GM18868 (cell line): ENCODE data around the gene USH2A.
"Not testable (repeated sequence)": the region's sequence is repeated elsewhere in the genome, so short reads cannot be mapped to it uniquely, and the experiment has no call there.

Experiments used
- ATAC-seq: cut with Tn5 transposase; IDR thresholded peaks from one replicate; pipeline ENCODE4 v1.9.1; 2021; ENCODE audit warnings: mild to moderate bottlenecking, moderate library complexity; ENCODE audit not compliant: unreplicated experiment

USH2A gene

DNA sequence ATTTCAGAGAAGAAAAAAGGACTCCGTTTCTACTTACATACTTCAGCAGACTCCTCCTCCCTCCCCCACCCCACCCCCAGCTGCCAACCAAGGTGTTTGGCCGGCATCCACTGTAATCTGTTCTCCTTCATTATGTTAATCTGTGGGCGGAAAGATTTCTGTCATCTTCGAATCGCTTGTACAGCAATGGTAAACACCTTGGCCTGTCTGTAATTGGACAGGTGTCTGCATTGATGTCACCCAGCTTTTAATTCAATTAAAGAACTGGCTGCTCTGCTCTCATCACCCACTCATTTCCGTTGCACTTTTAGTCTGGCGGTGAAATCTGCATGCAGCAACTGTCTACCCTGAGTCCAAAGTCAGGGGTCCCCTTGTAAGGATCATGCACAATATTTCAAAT is 368.6 kb downstream of the USH2A start:
- ATAC-seq = no peak

GRCh38 chr1:216051071-216051470 is 372.2 kb downstream of the USH2A start:
- no peak for ATAC-seq

DNA sequence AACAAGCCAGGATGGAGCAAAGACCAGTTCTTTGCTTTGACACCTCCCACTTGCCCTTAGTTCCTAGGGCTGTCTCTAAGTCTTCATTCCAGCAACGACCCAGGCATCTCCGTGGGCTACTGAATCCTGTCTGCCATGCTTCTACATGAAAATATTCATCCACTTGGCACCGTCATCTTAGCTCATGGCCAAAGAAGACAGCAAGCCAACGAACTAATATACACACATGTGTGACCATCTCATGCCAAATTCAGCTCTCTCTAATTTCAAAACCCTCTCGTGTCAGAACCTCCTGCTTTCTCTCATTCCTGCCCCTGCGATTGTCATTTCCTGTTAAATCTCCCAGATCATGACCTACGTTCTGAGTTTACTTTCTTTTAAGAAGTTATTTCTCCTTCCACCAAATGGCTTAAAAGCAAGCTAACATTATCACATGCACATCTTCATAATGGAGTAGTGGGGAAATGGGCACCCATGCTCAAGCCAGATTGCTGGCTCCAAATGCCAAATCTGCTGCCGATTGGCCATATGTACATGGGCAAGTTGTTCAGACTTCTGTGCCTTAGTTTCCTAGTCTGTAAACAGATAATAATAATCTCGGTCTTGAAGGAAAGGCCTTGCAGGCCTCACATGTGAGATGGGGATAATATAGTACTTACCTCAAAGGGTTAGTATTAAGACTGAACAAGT is 373.4 kb downstream of the USH2A start:
- ATAC-seq = no peak

DNA sequence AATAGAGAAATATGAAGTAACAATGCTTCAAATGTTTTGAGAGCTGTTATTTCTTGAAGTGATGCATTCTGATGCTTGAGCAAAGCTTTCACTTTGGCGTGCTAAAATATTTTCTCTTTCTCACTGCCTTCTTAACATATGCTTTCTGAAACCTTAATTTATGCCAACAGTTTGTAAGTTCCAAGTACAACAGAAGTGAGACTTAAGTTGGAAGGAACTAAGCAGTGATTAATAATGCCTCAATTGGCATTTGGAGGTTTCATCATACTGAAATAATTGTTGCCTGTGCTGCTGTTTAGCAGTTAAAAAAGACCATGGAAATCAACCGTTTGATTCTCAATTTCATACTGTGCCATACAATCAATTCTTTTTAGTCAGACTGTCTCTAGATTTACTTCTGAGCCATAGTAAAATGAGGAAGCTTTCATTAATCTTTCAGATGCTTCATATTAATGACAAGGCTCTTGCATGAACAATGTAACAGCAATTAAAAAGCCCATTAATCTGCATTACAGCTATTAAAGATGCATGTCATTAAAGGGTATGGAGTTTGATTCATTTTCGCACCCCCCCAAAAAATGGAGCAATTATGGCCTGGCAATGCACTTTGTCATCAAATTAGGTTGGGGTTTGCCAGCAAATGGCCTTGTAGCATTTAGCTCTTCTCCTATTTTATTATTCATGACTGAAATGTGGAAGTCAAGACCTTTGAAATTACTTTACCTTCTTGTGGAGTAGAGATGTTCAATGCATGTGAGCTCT is 375.3 kb downstream of the USH2A start:
- ATAC-seq = no peak

GRCh38 chr1:216046336-216046735 is 376.9 kb downstream of the USH2A start:
- no peak for ATAC-seq

DNA sequence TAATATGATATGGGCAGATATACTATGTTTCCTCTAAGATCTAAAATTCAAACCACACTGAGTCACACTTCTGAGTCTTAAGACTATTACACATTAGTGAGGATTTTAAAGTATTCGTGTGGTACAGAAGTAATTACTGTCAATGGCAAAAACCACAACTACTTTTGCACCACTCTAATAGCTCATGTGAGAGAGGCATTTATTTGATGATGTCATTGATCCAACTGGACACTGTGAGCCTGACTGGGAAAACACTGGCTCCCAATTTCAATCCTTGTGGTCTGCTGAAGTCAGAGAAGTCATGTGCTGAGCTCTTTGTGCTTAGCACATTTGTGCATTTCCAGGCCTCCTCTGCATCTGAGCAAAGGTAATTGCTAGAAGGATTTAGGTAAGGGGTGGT is 377.8 kb downstream of the USH2A start:
- ATAC-seq = no peak

DNA sequence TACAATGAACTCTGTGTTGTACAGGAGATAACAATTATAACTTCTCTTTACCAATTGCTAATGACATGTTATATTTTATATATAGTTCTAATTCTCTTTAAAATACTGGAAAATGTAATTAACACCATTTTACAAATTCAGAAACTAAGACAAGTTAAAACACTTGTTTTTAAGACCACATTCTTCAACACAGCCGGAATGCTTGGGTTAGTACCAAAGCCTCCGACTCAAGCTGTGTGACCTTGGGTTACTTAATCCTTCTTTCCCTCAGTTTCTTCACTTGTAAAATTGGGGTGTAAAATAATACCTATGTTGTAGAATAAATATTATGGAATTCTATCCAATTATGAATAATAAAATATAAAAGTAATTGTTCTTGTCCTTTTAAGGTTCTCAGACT is 378.7 kb downstream of the USH2A start:
- no peak for ATAC-seq

DNA sequence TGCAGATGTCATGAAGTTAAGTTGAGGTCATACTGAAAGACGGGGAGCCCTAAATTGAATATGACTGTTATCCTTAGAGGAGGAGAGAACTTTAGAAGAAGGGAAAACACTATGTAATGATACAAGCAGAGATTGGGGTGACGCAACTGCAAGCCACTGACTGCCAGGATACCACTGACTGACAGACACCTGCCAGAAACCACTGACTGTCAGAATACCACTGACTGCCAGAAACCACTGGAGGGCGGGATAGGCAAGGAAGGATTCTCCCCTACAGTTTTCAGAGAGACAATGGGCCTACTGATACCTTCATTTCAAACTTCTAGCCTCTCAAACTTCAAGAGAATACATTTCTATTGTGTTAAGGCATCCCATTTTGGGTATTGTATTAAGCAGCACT is 388.7 kb downstream of the USH2A start:
- ATAC-seq = peak; percentile 44

GRCh38 chr1:216032961-216033614 is 390.2 kb downstream of the USH2A start:
- ATAC-seq = no peak

DNA sequence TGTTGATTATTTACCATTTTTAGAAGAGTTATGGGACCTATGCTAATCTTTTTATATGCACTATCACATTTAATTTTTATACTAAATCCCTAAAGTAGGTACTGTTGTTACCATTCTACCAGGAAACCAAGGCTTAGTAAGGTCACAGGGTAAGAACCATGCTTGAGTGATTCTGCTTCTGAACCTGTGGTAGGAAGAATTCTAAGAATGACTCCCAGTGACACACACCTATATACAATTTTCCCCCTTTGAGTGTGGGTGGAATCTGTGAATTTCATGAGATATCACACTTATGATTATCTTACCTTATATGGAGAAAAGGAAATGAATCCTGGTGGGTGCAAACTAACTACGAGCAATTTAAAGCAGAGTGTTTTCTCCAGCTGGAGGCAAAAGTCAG is 391.0 kb downstream of the USH2A start:
- no peak for ATAC-seq

DNA sequence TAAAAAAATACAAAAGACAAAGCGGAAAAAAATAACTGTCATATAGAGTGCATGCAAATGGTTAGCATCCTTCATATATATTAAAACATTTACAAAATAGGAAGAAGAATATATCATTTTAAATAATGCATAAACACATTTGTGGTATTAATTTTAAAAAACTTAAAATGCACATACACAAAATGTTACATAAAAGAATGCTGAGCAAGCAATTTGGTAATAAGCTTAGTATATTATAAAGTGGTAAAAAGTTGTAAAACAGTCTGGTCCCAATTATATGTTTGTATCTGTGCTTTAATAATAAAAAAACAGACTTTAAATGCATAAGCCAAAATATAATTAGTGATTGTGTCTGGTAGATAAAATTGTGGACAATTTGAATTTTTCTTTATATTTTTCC is 394.6 kb downstream of the USH2A start:
- ATAC-seq = no peak

GRCh38 chr1:216024546-216024945 is 398.7 kb downstream of the USH2A start:
- ATAC-seq = no peak

DNA sequence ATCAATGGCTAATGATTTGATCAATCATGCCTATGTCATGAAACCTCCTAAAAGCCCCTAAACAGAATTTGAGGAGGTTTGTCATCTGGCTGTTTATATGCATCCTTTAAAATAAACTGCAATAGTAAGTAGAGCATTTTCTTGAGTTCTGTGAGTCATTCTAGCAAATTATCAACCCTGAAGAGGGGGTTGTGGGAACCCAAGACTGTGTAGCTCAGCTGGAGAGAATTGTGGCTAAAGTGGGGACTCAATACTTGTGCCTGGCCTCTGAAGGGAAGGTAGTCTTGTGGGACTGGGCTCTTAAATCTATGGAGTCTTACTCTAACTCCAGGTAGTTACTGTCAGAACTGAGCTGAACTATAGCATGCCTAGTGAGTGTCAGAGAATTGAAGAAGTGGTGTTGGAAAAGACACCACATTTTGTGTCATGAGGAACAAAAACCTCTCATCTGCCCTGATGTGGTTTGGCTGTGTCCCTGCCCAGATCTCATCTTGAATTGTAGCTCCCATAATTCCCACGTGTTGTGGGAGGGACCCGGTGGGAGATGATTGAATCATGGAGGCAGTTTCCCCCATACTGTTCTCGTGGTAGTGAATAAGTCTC is 402.4 kb downstream of the USH2A start:
- ATAC-seq = no peak

GRCh38 chr1:216015116-216015515 is 408.1 kb downstream of the USH2A start:
- ATAC-seq = no peak

DNA sequence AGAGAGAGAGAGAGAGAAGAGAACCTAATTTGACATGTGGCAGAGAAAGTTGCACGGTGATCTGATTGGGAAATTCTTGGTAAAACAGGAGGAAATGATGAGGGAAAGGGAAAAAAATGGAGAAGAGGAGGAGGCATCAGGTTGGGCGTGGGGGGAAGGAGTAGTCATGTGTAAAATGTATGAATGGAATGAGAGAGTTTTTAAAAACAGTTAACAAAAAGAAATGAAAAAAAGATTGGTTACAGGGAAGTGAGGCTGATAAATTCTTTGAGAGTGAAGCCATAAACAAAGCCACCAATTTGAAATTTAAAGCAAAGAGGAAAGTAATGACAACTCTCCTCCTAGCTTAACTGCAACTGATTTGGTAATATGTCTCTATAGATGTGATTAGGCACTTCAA is 409.2 kb downstream of the USH2A start:
- no peak for ATAC-seq

DNA sequence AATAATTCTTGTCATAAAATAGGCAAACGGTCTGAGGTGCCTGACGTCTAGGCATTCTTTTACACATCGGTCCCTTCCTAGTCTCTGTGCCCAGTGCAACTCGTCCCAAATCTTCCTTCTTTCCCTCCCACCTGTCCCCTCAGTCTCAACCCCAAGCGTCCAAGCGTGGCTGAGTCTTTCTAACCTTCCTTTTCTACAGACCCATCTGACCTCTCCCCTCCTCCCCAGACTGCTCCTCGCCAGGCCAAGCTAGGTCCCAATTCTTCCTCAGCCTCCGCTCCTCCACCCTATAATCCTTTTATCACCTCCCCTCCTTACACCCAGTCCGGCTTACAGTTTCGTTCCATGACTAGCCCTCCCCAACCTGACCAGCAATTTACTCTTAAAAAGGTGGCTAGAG is 413.8 kb downstream of the USH2A start:
- ATAC-seq = not testable (repeated sequence)

- ATAC-seq = peak; percentile 100
Measured at GRCh38 chr1:216005916-216006315, 417.3 kb downstream of the USH2A start.

DNA sequence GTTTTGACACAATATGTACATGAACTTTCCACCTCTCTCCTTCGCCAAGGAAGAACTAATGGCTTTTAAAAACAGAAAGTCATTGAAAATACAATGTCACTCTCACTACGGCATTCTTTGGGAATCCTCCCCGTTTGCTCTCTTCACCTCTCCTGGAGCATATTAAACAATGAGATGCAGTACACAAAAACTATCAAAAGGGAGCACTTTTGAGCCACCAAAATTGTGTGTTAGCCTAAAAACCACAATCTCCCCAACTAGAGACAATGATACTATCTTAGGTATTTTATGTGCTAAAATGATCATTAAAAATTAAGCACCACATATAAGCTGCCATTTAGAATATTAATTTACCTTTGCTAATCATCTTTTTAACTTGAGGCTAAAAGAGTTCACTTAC is 430.6 kb downstream of the USH2A start:
- peak; percentile 77 for ATAC-seq

DNA sequence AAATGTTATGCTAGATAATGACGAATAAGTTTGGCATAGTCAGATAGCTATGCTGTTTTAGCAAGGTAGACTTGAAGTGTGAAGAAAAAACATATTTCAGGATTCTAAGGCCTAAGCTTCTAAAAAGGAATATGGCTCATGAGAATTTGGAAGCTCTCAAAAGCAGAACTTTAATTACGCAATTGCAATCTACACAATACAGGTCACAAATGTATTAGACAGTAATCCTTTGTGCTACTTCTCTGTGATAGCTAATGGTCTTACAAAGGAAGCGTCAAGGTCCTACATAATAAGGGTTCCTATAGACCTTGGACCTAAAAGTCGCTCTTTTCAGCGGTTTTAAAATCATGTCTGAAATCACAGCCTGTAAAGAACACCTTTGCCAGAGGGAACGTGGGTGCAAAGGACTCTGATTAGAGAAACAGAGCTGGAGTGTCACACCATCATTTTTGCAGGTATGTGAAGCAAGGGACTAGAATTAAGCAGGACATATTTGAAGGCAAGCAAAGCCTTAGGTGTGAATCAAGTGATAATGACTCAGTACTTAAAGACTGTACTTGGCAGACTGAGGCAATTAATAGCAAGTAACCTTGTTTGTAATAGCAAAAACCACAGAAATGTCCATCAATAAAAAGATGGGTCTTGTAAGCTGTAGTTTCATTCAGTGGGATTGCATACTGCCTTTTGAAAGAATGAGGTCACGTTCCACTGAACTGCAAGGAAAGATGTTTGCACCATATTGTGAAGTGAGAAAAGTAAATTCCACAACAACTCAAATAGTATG is 436.0 kb downstream of the USH2A start:
- no peak for ATAC-seq

DNA sequence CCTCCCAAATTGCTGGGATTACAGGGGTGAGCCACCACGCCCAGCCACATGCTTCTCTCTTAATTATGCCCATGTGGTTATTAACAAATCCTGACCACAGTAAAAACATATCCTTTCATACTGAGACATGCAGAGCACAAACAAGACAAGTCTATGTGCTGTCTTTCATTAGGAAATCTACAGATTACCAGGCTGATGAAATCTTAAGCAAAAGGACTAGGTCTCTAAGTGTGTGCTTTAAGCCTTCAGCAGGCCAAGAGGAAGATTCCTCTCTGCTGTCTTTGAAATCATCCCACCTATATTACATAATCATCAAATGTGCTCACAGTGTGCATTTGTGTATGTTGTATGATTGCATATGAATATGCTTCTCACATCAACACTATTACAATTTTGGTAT is 436.8 kb downstream of the USH2A start:
- ATAC-seq = no peak

DNA sequence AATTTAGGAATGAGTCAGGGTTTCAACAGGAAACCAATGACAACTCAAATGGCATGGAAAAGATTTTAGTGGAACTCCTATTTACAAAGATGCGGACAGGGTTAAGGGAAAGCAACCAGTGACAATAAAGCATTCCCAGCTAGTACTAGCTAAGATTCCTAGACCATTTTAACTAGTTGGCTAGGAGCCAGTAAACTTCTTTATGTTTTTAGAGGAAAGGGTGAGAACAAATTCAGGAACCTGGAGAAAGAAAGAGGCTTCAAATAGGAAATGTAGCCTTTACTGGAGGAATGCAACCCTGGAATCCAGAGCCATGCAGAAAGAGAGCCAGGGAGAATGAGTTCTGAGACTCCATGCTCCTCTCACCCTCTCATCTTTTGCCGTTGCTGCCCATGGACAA is 439.6 kb downstream of the USH2A start:
- ATAC-seq = no peak
